Measurements from ENCODE around the gene PIM1.
A peak's percentile ranks its signal among the peaks of the same experiment; 100 is the strongest.

Gene PIM1

DNA sequence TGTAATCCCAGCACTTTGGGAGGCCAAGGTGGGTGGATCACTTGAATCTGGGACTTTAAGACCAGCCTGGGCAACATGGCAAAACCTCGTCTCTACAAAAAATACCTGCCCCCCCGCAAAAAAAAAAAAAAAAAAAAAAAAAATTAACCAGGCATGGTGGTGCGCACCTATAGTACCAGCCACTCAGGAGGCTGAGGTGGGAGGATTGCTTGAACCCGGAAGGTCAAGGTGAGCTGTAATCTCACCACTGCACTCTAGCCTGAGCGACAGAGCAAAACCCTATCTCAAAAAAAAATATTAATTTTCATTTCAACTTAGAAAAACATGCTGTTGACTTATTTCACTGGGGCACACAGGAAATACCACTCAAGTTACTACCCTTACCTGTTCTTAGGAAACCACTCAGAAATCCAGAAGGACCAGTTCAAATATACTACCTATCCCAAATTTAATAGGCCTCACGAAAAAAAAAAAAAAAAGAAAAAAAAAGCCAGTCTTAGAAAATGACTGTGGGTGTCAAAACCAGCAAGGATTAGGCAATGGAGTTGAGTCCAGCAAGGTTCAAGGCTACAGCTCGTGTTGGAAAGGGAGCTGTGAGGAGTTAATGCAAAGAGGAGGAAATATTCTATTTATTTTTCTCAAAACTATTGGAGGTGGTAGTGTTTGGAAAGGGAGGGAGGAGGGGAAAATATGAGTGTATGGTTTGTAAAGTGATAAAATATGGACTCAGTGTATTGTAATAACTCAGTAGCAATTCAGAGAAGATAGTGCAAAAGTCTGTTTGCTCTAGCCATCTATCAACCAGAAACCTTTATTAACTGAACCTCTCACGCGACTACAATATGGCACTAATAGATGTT, 33.9 kb upstream of the PIM1 start:
- Histone ChIP-seq H3K27me3 (ENCODE audit: insufficient read depth, low read length, poor library complexity) (no peaks in the 10 kb centered on the region), H3K36me3 (ENCODE audit: control insufficient read depth, insufficient read depth, low read length) (no peaks in the 10 kb centered on the region), H2BK5ac (ENCODE audit: low read length) (peak overlapping the region; percentile 31), H3K27ac (ENCODE audit: low read depth, low read length) (peak overlapping the region; percentile 13), H3K18ac (ENCODE audit: low read length) (peak overlapping the region; percentile 85), H3K4me2 (ENCODE audit: low read length) (peak overlapping the region; percentile 35), H3K4me1 (ENCODE audit: control insufficient read depth, low read depth, low read length) (peaks cover 21% of the 10 kb centered on the region), H2AK5ac (ENCODE audit: low read length) (peak overlapping the region; percentile 1), H3K56ac (ENCODE audit: low read length) (peak overlapping the region; percentile 88), H2BK120ac (ENCODE audit: low read depth, low read length) (peak overlapping the region; percentile 76), H3K9ac (ENCODE audit: low read length) (peak overlapping the region; percentile 54), H4K8ac (ENCODE audit: low read depth, low read length) (no peak overlapping the region), H3K23ac (ENCODE audit: low read length) (no peak overlapping the region), H2BK15ac (replicated peaks; ENCODE audit: low read depth) (peak overlapping the region; percentile 62), H3K4ac (ENCODE audit: low read depth, low read length) (peak overlapping the region; percentile 79), H3K4me3 (ENCODE audit: low read length) (no peak overlapping the region), H3K79me1 (ENCODE audit: low read length) (peaks cover 3% of the 10 kb centered on the region), H3K79me2 (ENCODE audit: control insufficient read depth, insufficient read depth, low read length) (peaks cover 21% of the 10 kb centered on the region), H4K5ac (ENCODE audit: low read length) (peak overlapping the region; percentile 57)
- WGBS (ENCODE audit: extremely low coverage, insufficient coverage, low lambda C conversion rate): no CpG with 5 or more reads among the region's 9 CpGs
- no peak for DNase-seq

DNA sequence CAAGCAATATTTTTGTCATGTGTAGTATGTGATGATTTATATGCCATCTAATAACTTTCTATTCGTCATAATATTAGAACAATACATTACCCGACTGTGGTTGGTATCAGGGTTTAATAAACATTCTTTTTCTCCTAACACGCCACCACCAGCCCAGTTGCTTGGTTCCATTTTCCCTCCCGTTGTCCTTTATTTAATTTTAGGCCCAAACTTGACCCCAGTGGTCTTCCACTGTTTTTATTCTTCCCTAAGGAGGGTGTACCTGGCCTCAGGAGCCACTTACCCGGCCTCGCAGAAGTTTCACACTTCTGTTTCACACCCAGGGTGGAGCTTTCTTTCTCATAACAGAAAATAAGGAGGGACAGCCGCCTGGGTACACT, 33.1 kb upstream of the PIM1 start:
- H3K23ac ChIP-seq (ENCODE audit: low read length): no peak overlapping the region
- H3K4me2 ChIP-seq (ENCODE audit: low read length): peak overlapping the region; percentile 68
- peak overlapping the region; percentile 94 for H3K56ac ChIP-seq (ENCODE audit: low read length)
- peak overlapping the region; percentile 97 for H3K27ac ChIP-seq (ENCODE audit: low read depth, low read length)
- no peak overlapping the region for H4K5ac ChIP-seq (ENCODE audit: low read length)
- peak overlapping the region; percentile 49 for H3K4me3 ChIP-seq (ENCODE audit: low read length)
- peak overlapping the region; percentile 100 for H3K18ac ChIP-seq (ENCODE audit: low read length)
- H2AK5ac ChIP-seq (ENCODE audit: low read length): peak overlapping the region; percentile 87
- H4K8ac ChIP-seq (ENCODE audit: low read depth, low read length): peak overlapping the region; percentile 69
- H2BK15ac ChIP-seq (replicated peaks; ENCODE audit: low read depth): peak overlapping the region; percentile 94
- no CpG with 5 or more reads among the region's 7 CpGs for WGBS (ENCODE audit: extremely low coverage, insufficient coverage, low lambda C conversion rate)
- peak overlapping the region; percentile 84 for H3K9ac ChIP-seq (ENCODE audit: low read length)
- H3K79me1 ChIP-seq (ENCODE audit: low read length): peaks cover 3% of the 10 kb centered on the region
- peak overlapping the region; percentile 98 for H2BK120ac ChIP-seq (ENCODE audit: low read depth, low read length)
- no peaks in the 10 kb centered on the region for H3K36me3 ChIP-seq (ENCODE audit: control insufficient read depth, insufficient read depth, low read length)
- no peak for DNase-seq
- peaks cover 18% of the 10 kb centered on the region for H3K4me1 ChIP-seq (ENCODE audit: control insufficient read depth, low read depth, low read length)
- no peaks in the 10 kb centered on the region for H3K27me3 ChIP-seq (ENCODE audit: insufficient read depth, low read length, poor library complexity)
- H2BK5ac ChIP-seq (ENCODE audit: low read length): peak overlapping the region; percentile 98
- H3K79me2 ChIP-seq (ENCODE audit: control insufficient read depth, insufficient read depth, low read length): peaks cover 21% of the 10 kb centered on the region
- H3K4ac ChIP-seq (ENCODE audit: low read depth, low read length): peak overlapping the region; percentile 99

DNA sequence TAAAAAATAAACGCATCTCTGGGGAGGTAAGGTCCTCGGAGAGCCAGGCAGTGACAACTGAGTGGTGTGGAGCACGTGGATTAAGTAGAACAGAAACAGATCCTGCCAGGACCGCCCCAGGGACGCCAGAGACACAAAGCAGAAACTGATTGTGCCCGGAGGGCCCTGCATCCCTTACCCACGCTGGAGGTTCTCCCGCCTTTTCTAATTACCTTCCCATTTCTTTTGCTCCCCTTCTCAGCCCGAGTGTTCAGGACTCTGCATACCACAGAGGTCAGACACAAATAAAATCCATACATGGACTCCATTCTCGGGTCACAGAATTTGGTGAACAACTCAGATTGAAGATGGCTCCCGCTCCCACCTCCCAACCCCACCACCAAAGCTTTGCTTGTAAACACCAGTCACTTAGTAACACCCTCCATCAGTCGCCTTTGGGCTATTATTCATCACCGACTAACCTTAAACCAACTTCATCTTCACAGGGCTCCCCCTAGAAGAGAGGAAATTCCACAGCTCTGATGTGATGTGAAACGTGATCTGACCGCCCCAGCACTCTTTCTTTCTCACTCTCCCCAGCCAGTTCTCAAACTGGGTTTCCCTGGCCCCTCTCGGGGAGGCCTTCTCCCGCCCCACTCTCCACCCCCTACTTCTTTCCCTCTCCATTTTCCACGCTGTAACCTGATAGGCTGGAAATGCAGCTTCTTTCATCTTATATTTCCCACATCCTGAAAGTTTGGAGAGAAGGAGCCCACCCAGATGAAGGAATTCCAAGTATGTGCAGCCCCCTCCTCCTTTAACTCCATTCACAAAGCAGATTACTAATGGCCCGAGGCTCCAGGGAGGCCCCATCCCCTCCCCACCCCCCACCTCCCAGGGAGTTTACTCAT, 32.5 kb upstream of the PIM1 start:
- H3K27ac ChIP-seq (ENCODE audit: low read depth, low read length): peak overlapping the region; percentile 97
- peak overlapping the region; percentile 68 for H3K4me2 ChIP-seq (ENCODE audit: low read length)
- peaks cover 3% of the 10 kb centered on the region for H3K79me1 ChIP-seq (ENCODE audit: low read length)
- peak overlapping the region; percentile 84 for H4K5ac ChIP-seq (ENCODE audit: low read length)
- DNase-seq: peak; percentile 100
- H3K79me2 ChIP-seq (ENCODE audit: control insufficient read depth, insufficient read depth, low read length): peaks cover 21% of the 10 kb centered on the region
- H3K36me3 ChIP-seq (ENCODE audit: control insufficient read depth, insufficient read depth, low read length): no peaks in the 10 kb centered on the region
- no peaks in the 10 kb centered on the region for H3K27me3 ChIP-seq (ENCODE audit: insufficient read depth, low read length, poor library complexity)
- H3K4ac ChIP-seq (ENCODE audit: low read depth, low read length): peak overlapping the region; percentile 99
- no peak overlapping the region for H2AK5ac ChIP-seq (ENCODE audit: low read length)
- H2BK15ac ChIP-seq (replicated peaks; ENCODE audit: low read depth): peak overlapping the region; percentile 94
- H3K9ac ChIP-seq (ENCODE audit: low read length): peak overlapping the region; percentile 84
- H3K4me1 ChIP-seq (ENCODE audit: control insufficient read depth, low read depth, low read length): peaks cover 23% of the 10 kb centered on the region
- H3K23ac ChIP-seq (ENCODE audit: low read length): no peak overlapping the region
- H2BK5ac ChIP-seq (ENCODE audit: low read length): peak overlapping the region; percentile 98
- peak overlapping the region; percentile 69 for H4K8ac ChIP-seq (ENCODE audit: low read depth, low read length)
- peak overlapping the region; percentile 100 for H3K18ac ChIP-seq (ENCODE audit: low read length)
- peak overlapping the region; percentile 49 for H3K4me3 ChIP-seq (ENCODE audit: low read length)
- peak overlapping the region; percentile 94 for H3K56ac ChIP-seq (ENCODE audit: low read length)
- no CpG with 5 or more reads among the region's 19 CpGs for WGBS (ENCODE audit: extremely low coverage, insufficient coverage, low lambda C conversion rate)
- H2BK120ac ChIP-seq (ENCODE audit: low read depth, low read length): peak overlapping the region; percentile 98

- Histone ChIP-seq H3K4me2 (ENCODE audit: low read length) (no peak overlapping the region), H3K27ac (ENCODE audit: low read depth, low read length) (peak overlapping the region; percentile 86), H4K8ac (ENCODE audit: low read depth, low read length) (no peak overlapping the region), H3K4ac (ENCODE audit: low read depth, low read length) (peak overlapping the region; percentile 95), H2AK5ac (ENCODE audit: low read length) (no peak overlapping the region), H3K79me1 (ENCODE audit: low read length) (peaks cover 3% of the 10 kb centered on the region), H3K4me3 (ENCODE audit: low read length) (no peak overlapping the region), H3K4me1 (ENCODE audit: control insufficient read depth, low read depth, low read length) (peaks cover 23% of the 10 kb centered on the region), H3K9ac (ENCODE audit: low read length) (no peak overlapping the region), H3K27me3 (ENCODE audit: insufficient read depth, low read length, poor library complexity) (no peaks in the 10 kb centered on the region), H2BK5ac (ENCODE audit: low read length) (peak overlapping the region; percentile 79), H2BK120ac (ENCODE audit: low read depth, low read length) (no peak overlapping the region), H3K36me3 (ENCODE audit: control insufficient read depth, insufficient read depth, low read length) (no peaks in the 10 kb centered on the region), H3K56ac (ENCODE audit: low read length) (peak overlapping the region; percentile 66), H3K79me2 (ENCODE audit: control insufficient read depth, insufficient read depth, low read length) (peaks cover 19% of the 10 kb centered on the region), H3K18ac (ENCODE audit: low read length) (peak overlapping the region; percentile 99), H2BK15ac (replicated peaks; ENCODE audit: low read depth) (no peak overlapping the region), H4K5ac (ENCODE audit: low read length) (no peak overlapping the region), H3K23ac (ENCODE audit: low read length) (no peak overlapping the region)
- WGBS (ENCODE audit: extremely low coverage, insufficient coverage, low lambda C conversion rate): no CpG with 5 or more reads among the region's 1 CpG
- peak; percentile 87 for DNase-seq
Observed at GRCh38 chr6:37138856-37139229, 31.1 kb upstream of the PIM1 start.

DNA sequence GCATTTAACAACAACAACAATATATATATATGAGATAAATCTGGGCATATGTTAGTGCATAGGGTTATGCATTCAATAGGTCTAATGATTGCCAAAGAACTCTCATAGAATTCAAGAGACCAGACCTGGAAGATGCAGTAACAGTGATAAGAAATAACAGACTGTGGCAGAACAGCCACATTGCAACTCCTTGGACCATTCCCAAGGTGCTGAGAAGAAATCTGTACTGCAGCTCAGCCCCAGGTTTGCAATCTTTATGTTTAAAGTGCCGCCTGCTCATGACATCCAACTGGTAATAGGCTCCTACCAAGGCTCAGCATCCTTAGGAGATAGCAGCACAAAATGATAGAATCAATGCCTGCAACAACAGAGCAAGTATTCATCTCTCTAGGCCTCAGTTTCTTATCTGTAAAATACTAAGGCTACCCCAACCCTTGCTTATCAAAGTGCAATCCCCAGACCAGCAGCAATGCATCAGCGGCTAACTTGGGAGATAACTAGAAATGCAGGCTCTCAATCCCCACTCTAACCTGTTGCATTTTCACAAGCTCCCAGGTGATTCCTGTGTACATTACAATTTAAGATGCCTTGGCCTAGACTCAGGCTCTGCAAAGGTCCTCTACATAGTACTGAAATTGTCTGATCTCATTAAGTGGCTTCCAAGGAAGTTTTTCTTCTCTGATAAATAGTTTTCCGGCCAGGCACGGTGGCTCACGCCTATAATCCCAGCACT, 30.6 kb upstream of the PIM1 start:
- Histone ChIP-seq H3K23ac (ENCODE audit: low read length) (no peak overlapping the region), H3K56ac (ENCODE audit: low read length) (peak overlapping the region; percentile 66), H3K27ac (ENCODE audit: low read depth, low read length) (peak overlapping the region; percentile 63), H3K4ac (ENCODE audit: low read depth, low read length) (peak overlapping the region; percentile 95), H3K79me2 (ENCODE audit: control insufficient read depth, insufficient read depth, low read length) (peaks cover 14% of the 10 kb centered on the region), H3K27me3 (ENCODE audit: insufficient read depth, low read length, poor library complexity) (no peaks in the 10 kb centered on the region), H3K79me1 (ENCODE audit: low read length) (peaks cover 2% of the 10 kb centered on the region), H3K4me2 (ENCODE audit: low read length) (no peak overlapping the region), H4K8ac (ENCODE audit: low read depth, low read length) (no peak overlapping the region), H2BK15ac (replicated peaks; ENCODE audit: low read depth) (no peak overlapping the region), H3K18ac (ENCODE audit: low read length) (peak overlapping the region; percentile 78), H3K4me1 (ENCODE audit: control insufficient read depth, low read depth, low read length) (peaks cover 18% of the 10 kb centered on the region), H3K36me3 (ENCODE audit: control insufficient read depth, insufficient read depth, low read length) (no peaks in the 10 kb centered on the region), H2BK5ac (ENCODE audit: low read length) (peak overlapping the region; percentile 15), H4K5ac (ENCODE audit: low read length) (no peak overlapping the region), H3K9ac (ENCODE audit: low read length) (peak overlapping the region; percentile 10), H2BK120ac (ENCODE audit: low read depth, low read length) (no peak overlapping the region), H3K4me3 (ENCODE audit: low read length) (no peak overlapping the region), H2AK5ac (ENCODE audit: low read length) (peak overlapping the region; percentile 20)
- WGBS (ENCODE audit: extremely low coverage, insufficient coverage, low lambda C conversion rate): no CpG with 5 or more reads among the region's 5 CpGs
- DNase-seq: peak; percentile 78
